PC-9 (cell line): Measurements from ENCODE around the gene NFIA. TPM values are rescaled to one million over a fixed set of nuclear protein-coding genes. Genes with fewer than 3 reads are reported as not detected.

Source experiments
- BruUV-seq: library from RNA; stranded (reverse); fragments of 400-500 nt; replicated peaks from 2 replicates; lab custom pipeline; 2021; lab: Mats Ljungman, UMichigan
- CTCF ChIA-PET: fragments of 300-600 bp; sonication (Branson Sonifier 250); formaldehyde crosslinking; loops from one replicate; lab custom pipeline; 2022; ENCODE audit warnings: antibody characterized with exemption; lab: Charles Lee
- POLR2A ChIA-PET: fragments of 300-600 bp; sonication (Branson Sonifier 250); formaldehyde crosslinking; loops from one replicate; lab custom pipeline; 2022; ENCODE audit warnings: antibody characterized with exemption; ENCODE audit not compliant: unreplicated experiment; lab: Charles Lee
- DNase-seq, 2 experiments: peaks; one replicate each; pipeline versions ENCODE4 v3.0.0 to v3.0.0-alpha.2; 2015 to 2022; ENCODE audit warnings: mixed read lengths in 1 of 2
- H2AFZ ChIP-seq: fragments of 200-600 bp; sonication (generic); 2 replicates; pipeline ENCODE4 v1.8.1; 2017; ENCODE audit warnings: antibody characterized with exemption
- H3F3A ChIP-seq: fragments of 200-600 bp; sonication (generic); 2 replicates; pipeline ENCODE4 v1.8.1; 2017; ENCODE audit warnings: antibody characterized with exemption, mild to moderate bottlenecking, low read depth; ENCODE audit not compliant: insufficient read depth
- H3K27ac ChIP-seq: fragments of 200-600 bp; sonication (generic); 2 replicates; pipeline ENCODE4 v1.6.1; 2016; ENCODE audit warnings: mixed run types
- H3K27me3 ChIP-seq: fragments of 200-600 bp; sonication (generic); 2 replicates; pipeline ENCODE4 v1.6.1; 2016; ENCODE audit warnings: low read depth, mixed run types; ENCODE audit not compliant: insufficient read depth
- H3K36me3 ChIP-seq: fragments of 200-600 bp; sonication (generic); 2 replicates; pipeline ENCODE4 v1.6.1; 2016; ENCODE audit warnings: low read depth, mixed run types
- H3K4me1 ChIP-seq: fragments of 200-600 bp; sonication (generic); replicated peaks from 2 replicates; pipeline ENCODE4 v1.6.1; 2016; ENCODE audit warnings: mixed run types; ENCODE audit not compliant: insufficient read depth
- H3K4me2 ChIP-seq: fragments of 200-600 bp; sonication (generic); 2 replicates; pipeline ENCODE4 v1.6.1; 2017; ENCODE audit warnings: mixed run types
- H3K4me3 ChIP-seq: fragments of 200-600 bp; sonication (generic); 2 replicates; pipeline ENCODE4 v1.6.1; 2016; ENCODE audit warnings: mixed run types
- H3K79me2 ChIP-seq: fragments of 200-600 bp; sonication (generic); 2 replicates; pipeline ENCODE4 v1.6.1; 2017; ENCODE audit warnings: low read depth, mixed run types
- H3K9me2 ChIP-seq: fragments of 200-600 bp; sonication (generic); 2 replicates; pipeline ENCODE4 v1.8.1; 2017; ENCODE audit warnings: mild to moderate bottlenecking; ENCODE audit not compliant: insufficient read depth
- H3K9me3 ChIP-seq: fragments of 200-600 bp; sonication (generic); 2 replicates; pipeline ENCODE4 v1.8.1; 2016; ENCODE audit warnings: low read depth; ENCODE audit not compliant: insufficient read depth
- H4K20me1 ChIP-seq: fragments of 200-600 bp; sonication (generic); 2 replicates; pipeline ENCODE4 v1.8.1; 2017; ENCODE audit not compliant: insufficient read depth
- CTCF ChIP-seq: fragments of 200-600 bp; sonication (generic); conservative IDR thresholded peaks from 2 replicates; pipeline ENCODE4 v1.6.1; 2017; ENCODE audit warnings: mixed run types, antibody characterized with exemption, mild to moderate bottlenecking, moderate library complexity
- EZH2 ChIP-seq: fragments of 200-600 bp; sonication (generic); IDR thresholded peaks from 2 replicates; pipeline ENCODE4 v1.8.0; 2017; ENCODE audit warnings: antibody characterized with exemption, low read depth
- intact Hi-C: fragments of 100-400 bp; cut with micrococcal nuclease; formaldehyde crosslinking; loops from one replicate; pipeline ENCODE4 v1.10.0; 2022; ENCODE audit not compliant: unreplicated experiment
- total RNA-seq: library from RNA; stranded (reverse); gene quantifications from 2 replicates; pipeline ENCODE4 v1.2.3, GENCODE V29; 2021

Gene NFIA
- total RNA-seq, 1 experiment from 2014 or later = 26.7 TPM

- Histone ChIP-seq H3F3A (no peaks in the 10 kb centered on the region), H4K20me1 (no peaks in the 10 kb centered on the region), H3K36me3 (no peaks in the 10 kb centered on the region), H3K79me2 (no peaks in the 10 kb centered on the region), H3K4me1 (no peaks in the 10 kb centered on the region), H3K4me2 (no peak overlapping the region), H3K9me3 (no peaks in the 10 kb centered on the region), H3K4me3 (no peak overlapping the region), H3K27ac (no peak overlapping the region), H2AFZ (no peak overlapping the region), H3K9me2 (no peaks in the 10 kb centered on the region), H3K27me3 (no peaks in the 10 kb centered on the region)
- no peak for TF ChIP-seq EZH2
- TF ChIP-seq CTCF = no peak
- intact Hi-C loops = no loop called here
- ChIA-PET POLR2A (no interaction called here), CTCF (interaction anchor here (0.6 kb wide), 1 partner anchor 107 kb away, joined by 4 read pairs; no protein-coding TSS in a partner anchor)
- BruUV-seq = no TSS peak
- DNase-seq = peak; percentile 28 to 52
Measured at GRCh38 chr1:61434276-61434675, 351.9 kb downstream of the NFIA start.

GRCh38 chr1:61435226-61435625 lies 352.9 kb downstream of the NFIA start:
- Histone ChIP-seq H3K9me2 (no peaks in the 10 kb centered on the region), H2AFZ (no peak overlapping the region), H4K20me1 (no peaks in the 10 kb centered on the region), H3K4me3 (no peak overlapping the region), H3F3A (no peaks in the 10 kb centered on the region), H3K36me3 (no peaks in the 10 kb centered on the region), H3K79me2 (no peaks in the 10 kb centered on the region), H3K4me2 (no peak overlapping the region), H3K27me3 (no peaks in the 10 kb centered on the region), H3K4me1 (no peaks in the 10 kb centered on the region), H3K9me3 (no peaks in the 10 kb centered on the region), H3K27ac (no peak overlapping the region)
- no peak for DNase-seq
- TF ChIP-seq EZH2 (no peak), CTCF (no peak)
- no TSS peak for BruUV-seq
- ChIA-PET POLR2A (no interaction called here), CTCF (no interaction called here)
- intact Hi-C loops = no loop called here

- TF ChIP-seq EZH2 (no peak), CTCF (no peak)
- H3K79me2 ChIP-seq = no peaks in the 10 kb centered on the region
- no peak overlapping the region for H3K27ac ChIP-seq
- intact Hi-C loops = no loop called here
- no peak overlapping the region for H3K4me3 ChIP-seq
- ChIA-PET POLR2A (interaction anchor here (0.6 kb wide), 1 partner anchor 457 kb away, joined by 3 read pairs; no protein-coding TSS in a partner anchor), CTCF (no interaction called here)
- no peaks in the 10 kb centered on the region for H3K9me3 ChIP-seq
- BruUV-seq = no TSS peak
- no peaks in the 10 kb centered on the region for H3K4me1 ChIP-seq
- H2AFZ ChIP-seq = no peak overlapping the region
- no peaks in the 10 kb centered on the region for H3K36me3 ChIP-seq
- 0 out of 2 replicates have a peak, but pooled peaks cover 7% of the 10 kb centered on the region for H3K9me2 ChIP-seq
- no peak overlapping the region for H3K4me2 ChIP-seq
- H3K27me3 ChIP-seq = no peaks in the 10 kb centered on the region
- DNase-seq = no peak
- H3F3A ChIP-seq = no peaks in the 10 kb centered on the region
- H4K20me1 ChIP-seq = no peaks in the 10 kb centered on the region
Measured at GRCh38 chr1:61436016-61436415, 353.7 kb downstream of the NFIA start.
